Stimulated activated CD8-positive, alpha-beta memory T cell treated with anti-CD3 and anti-CD28 coated beads, Interleukin-12 subunit alpha, Interleukin-12 subunit beta, amount 100 ng/mL, for 4 hours (primary cell): Measurements from ENCODE around the gene SLC52A1.

ENCODE experiments used
- DNase-seq: peaks from one replicate; pipeline ENCODE4 v3.0.0-alpha.2; 2020; ENCODE audit warnings: low read depth

SLC52A1 gene

DNA sequence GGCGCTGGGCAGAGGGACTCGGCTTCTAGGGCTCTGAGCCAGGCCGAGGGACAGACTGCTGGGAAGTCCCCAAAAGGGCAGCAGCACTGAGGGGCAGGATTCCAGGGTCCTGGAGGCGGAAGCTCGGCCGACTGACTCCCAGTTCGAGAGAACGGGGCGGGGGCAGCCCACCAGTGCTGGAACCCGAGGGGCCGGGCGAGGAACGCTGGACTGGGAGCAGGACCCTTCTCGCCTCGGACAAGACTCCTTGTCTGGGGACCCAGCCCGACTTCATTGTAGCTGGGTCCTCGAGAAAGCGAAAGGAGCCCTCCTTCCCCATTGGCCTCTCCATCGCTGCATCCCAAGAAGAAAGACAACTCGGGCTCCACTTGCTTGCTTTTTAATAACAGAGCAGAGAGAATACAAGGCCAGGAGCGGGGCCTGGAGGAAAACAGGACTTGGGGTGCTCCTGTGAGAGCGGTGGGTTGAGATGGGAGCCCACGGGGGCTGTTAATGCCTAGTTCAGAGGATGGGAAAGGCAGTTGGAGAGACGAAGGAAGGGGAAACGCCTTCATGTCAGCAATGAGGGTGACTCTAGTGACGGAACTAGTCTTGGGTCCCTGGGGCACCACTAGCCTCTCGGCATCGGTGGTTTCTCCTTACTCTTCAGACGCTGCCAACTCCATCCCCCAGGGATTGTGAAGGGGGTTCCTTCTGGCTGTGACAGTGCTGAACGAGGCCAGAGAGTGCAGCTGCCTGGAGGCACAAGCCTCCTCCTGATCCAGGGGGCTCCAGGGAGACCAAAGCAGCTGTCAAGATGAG lies 47.3 kb downstream of the SLC52A1 start:
- DNase-seq = no peak

DNA sequence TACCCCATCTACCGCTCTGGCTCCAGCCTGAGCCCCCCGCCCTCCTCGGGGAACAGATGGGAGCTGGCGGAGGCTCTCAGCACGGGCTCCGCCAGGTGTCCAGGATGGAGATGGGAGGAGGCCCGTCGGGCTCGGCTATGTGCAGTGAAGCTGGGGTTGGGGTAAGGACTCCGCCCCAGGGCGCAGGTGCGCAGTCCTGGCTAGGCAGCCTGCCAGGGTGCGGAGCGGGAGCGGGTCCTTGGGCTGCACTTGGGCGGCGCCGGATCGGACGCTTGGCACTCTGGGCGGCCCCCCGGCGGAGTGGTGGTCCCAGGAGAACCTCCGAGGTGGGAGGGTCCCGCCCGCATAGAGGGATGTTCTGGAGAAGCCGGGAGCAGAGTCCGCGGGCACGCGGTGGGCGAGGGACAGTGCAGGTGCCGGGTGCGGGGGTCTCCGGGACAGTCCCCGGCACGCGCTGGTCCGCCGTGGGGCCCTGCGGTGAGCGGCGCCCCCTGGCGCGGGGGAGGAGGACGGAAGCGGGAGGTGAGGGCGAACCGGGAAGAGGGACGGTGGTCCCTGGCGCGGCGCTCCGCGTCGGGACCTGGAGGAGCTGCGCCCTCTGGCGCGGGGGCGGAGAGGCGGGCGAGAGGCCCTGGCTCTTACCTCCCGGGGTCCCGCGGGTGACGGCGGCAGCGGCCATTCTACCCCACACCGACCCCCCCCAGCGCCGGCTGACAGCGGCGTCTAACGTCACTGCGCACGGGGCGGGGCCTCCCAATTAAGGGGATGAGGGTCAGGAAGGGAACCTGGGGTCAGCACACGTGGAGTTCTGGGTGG lies 48.1 kb downstream of the SLC52A1 start, which contains the start of gene CAMTA2:
Gene CAMTA2, minus strand, starts transcription at position 725 of the 816 bp plus-strand sequence. CDS start 1,453 bp downstream, outside the sequence.
- peak; percentile 79 for DNase-seq

DNA sequence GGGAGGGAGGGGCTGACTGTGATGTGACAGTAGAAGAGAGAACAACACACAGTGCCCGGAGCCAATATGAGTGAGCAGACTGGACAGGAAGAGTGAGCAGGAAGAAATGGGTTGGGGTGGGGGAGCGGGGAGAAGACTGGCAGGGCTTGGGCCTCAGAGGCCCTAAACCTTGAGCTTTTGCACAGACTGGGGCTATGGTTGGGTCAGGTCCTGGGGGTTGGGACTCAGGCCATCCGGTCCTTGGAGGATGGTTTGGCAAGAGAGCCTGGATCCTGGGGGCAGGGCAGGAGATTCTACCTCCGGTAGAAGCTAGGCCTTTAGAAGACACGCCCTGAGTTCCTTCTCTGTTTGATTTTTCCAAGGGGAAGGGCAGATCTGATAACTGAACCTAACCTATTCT lies 48.8 kb downstream of the SLC52A1 start:
- DNase-seq = no peak
